Chondrocyte (in vitro differentiated cells): ENCODE measurements around the gene APOC4. TPM values are rescaled to one million over a fixed set of nuclear protein-coding genes. Genes with fewer than 3 reads are reported as not detected.
"Not testable (repeated sequence)": the region's sequence is repeated elsewhere in the genome, so short reads cannot be mapped to it uniquely, and the experiment has no call there.

Experiments used
- DNase-seq: peaks from one replicate; pipeline ENCODE4 v3.0.0; 2021; ENCODE audit warnings: mixed read lengths, low spot score
- H3K27ac Mint-ChIP-seq: one replicate; pipeline ENCODE4 v1.8.0; 2021; ENCODE audit warnings: mild to moderate bottlenecking, moderate library complexity, mixed read lengths; ENCODE audit not compliant: unreplicated experiment
- H3K27me3 Mint-ChIP-seq: 2 replicates; pipeline ENCODE4 v1.8.0; 2021; ENCODE audit warnings: low read depth, mixed read lengths
- H3K36me3 Mint-ChIP-seq: 2 replicates; pipeline ENCODE4 v1.8.0; 2021; ENCODE audit warnings: low read depth, mixed read lengths
- H3K4me1 Mint-ChIP-seq: 2 replicates; pipeline ENCODE4 v1.8.0; 2021; ENCODE audit warnings: low read depth, mild to moderate bottlenecking, mixed read lengths
- H3K4me3 Mint-ChIP-seq: one replicate; pipeline ENCODE4 v1.8.0; 2021; ENCODE audit warnings: mild to moderate bottlenecking, moderate library complexity, mixed read lengths; ENCODE audit not compliant: unreplicated experiment
- H3K9me3 Mint-ChIP-seq: 2 replicates; pipeline ENCODE4 v1.8.0; 2021; ENCODE audit warnings: low read depth, mixed read lengths
- total RNA-seq: library from RNA; stranded (reverse); gene quantifications from 3 replicates; pipeline ENCODE4 v1.2.1, GENCODE V29; 2021
- TF ChIP-seq, protein P1 (sequence below): fragments of 200-600 bp; sonication (generic); IDR thresholded peaks from 2 replicates; pipeline ENCODE4 v1.5.0; 2021; ENCODE audit warnings: antibody characterized with exemption, mild to moderate bottlenecking, moderate library complexity

The APOC4 gene
- total RNA-seq, 1 donor from 2014 or later: not detected

DNA sequence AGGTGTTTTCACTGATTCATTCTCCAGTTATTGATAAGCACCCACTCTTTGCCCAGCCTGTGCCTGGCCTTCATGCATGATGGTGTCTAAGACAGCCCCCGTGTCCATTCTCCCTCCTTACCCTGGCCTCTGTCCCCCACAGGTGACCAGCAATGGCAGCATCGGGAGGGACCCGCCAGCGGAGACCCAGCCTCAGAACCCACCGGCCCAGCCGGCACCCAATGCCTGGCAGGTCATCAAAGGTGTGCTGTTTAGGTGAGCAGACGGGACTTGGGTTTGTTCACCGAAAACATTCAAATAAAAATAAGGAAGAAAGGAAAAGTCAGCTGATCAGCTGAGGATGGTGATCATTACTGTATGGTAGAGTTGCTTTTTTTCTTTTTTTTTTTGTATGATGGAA lies 19.8 kb downstream of the APOC4 start:
- TF ChIP-seq, protein P1, sequence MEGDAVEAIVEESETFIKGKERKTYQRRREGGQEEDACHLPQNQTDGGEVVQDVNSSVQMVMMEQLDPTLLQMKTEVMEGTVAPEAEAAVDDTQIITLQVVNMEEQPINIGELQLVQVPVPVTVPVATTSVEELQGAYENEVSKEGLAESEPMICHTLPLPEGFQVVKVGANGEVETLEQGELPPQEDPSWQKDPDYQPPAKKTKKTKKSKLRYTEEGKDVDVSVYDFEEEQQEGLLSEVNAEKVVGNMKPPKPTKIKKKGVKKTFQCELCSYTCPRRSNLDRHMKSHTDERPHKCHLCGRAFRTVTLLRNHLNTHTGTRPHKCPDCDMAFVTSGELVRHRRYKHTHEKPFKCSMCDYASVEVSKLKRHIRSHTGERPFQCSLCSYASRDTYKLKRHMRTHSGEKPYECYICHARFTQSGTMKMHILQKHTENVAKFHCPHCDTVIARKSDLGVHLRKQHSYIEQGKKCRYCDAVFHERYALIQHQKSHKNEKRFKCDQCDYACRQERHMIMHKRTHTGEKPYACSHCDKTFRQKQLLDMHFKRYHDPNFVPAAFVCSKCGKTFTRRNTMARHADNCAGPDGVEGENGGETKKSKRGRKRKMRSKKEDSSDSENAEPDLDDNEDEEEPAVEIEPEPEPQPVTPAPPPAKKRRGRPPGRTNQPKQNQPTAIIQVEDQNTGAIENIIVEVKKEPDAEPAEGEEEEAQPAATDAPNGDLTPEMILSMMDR: no peak
- H3K4me1 Mint-ChIP-seq: peaks cover 18% of the 10 kb centered on the region

DNA sequence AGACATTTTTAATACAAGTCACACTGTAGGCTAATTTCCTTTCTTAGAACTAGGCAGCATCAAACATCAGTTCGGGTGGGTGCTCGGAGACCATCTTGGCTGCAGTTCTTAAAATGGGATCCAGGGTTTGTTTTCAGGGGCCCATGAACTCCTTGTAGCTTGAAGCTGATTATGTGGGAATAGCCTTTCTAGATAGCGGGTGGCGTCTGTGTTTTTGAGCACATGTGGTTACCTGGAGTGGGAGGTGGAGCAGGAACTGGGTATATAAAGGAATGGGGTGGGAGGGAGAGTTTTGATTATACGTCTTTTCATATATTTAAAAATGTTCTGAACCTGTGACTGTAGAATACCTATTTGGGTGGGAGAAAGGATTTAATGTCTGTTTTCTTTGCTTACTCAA lies 26.1 kb downstream of the APOC4 start:
- H3K9me3 Mint-ChIP-seq: no peaks in the 10 kb centered on the region
- TF ChIP-seq, protein P1: no peak
- no peak for DNase-seq
- no peak overlapping the region for H3K4me3 Mint-ChIP-seq
- peaks cover 9% of the 10 kb centered on the region for H3K36me3 Mint-ChIP-seq
- no peaks in the 10 kb centered on the region for H3K27me3 Mint-ChIP-seq
- H3K4me1 Mint-ChIP-seq: no peaks in the 10 kb centered on the region
- no peak overlapping the region for H3K27ac Mint-ChIP-seq

More for the DNA sequence above, 19.8 kb downstream of the APOC4 start:
- H3K27ac Mint-ChIP-seq: no peak overlapping the region
- no peaks in the 10 kb centered on the region for H3K27me3 Mint-ChIP-seq
- H3K9me3 Mint-ChIP-seq: no peaks in the 10 kb centered on the region
- H3K4me3 Mint-ChIP-seq: no peak overlapping the region
- no peak for DNase-seq
- peaks cover 8% of the 10 kb centered on the region for H3K36me3 Mint-ChIP-seq

DNA sequence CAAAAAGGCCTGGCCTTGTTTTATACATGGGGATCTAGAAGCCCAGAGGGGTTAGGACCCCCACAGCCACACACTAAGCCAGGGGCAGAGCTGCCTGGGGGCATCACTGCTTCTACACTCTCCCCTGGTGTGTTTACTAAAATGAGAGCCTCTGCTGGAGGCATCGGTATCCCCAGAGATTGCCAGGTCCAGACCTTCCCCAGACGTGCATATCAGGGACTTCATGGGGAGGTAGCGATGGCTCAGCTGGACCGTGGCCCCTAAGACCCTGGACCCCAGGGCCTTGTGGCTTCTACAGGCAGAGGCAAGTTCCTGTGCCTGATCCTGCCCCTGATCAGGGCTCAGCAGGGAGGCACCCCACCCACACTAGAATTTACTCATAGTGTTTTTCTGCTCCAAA lies 26.6 kb downstream of the APOC4 start:
- TF ChIP-seq, protein P1: no peak
- H3K27me3 Mint-ChIP-seq: no peaks in the 10 kb centered on the region
- H3K27ac Mint-ChIP-seq: no peak overlapping the region
- no peaks in the 10 kb centered on the region for H3K9me3 Mint-ChIP-seq
- H3K4me3 Mint-ChIP-seq: no peak overlapping the region
- no peak for DNase-seq
- no peaks in the 10 kb centered on the region for H3K4me1 Mint-ChIP-seq
- H3K36me3 Mint-ChIP-seq: peaks cover 9% of the 10 kb centered on the region

DNA sequence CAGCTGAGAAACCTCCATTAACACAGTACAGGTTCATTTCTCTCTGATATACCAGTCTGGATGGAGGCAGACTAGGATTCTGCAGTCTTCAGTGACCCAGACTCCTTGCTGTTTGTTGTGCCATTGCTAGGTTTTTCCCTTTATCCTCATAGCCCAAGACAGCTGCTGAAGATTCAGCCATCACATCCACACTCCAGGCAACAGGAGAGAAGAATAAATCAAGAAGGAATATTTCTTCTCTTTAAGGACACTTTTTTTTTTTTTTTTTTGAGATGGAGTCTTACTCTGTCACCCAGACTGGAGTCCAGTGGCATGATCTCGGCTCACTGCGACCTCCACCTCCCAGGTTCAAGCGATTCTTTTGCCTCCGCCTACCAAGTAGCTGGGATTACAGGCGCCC lies 27.4 kb downstream of the APOC4 start:
- no peak for DNase-seq
- H3K4me3 Mint-ChIP-seq: no peak overlapping the region
- H3K36me3 Mint-ChIP-seq: peaks cover 13% of the 10 kb centered on the region
- no peaks in the 10 kb centered on the region for H3K4me1 Mint-ChIP-seq
- H3K27ac Mint-ChIP-seq: no peak overlapping the region
- H3K9me3 Mint-ChIP-seq: no peaks in the 10 kb centered on the region
- H3K27me3 Mint-ChIP-seq: no peaks in the 10 kb centered on the region
- TF ChIP-seq, protein P1: no peak

DNA sequence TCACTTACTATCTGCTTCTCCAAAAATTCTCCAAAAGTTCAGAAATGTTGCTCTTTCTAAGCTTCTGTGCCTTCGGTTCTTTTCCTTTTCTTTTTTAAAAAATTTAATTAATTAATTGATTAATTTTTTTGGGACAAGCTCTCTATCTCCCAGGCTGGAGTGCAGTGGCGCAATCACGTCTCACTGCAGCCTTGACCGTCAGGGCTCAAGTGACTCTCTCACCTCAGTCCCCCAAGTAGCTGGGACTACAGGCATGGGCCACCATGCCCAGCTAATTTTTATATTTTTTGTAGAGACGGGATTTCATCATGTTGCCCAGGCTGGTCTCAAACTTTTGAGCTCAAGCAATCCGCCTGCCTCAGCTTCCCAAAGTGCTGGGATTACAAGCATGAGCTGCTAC lies 29.4 kb downstream of the APOC4 start:
- not testable (repeated sequence) for H3K9me3 Mint-ChIP-seq, H3K27ac Mint-ChIP-seq, DNase-seq, H3K27me3 Mint-ChIP-seq, H3K4me3 Mint-ChIP-seq, H3K4me1 Mint-ChIP-seq
- H3K36me3 Mint-ChIP-seq: peaks cover 13% of the 10 kb centered on the region

DNA sequence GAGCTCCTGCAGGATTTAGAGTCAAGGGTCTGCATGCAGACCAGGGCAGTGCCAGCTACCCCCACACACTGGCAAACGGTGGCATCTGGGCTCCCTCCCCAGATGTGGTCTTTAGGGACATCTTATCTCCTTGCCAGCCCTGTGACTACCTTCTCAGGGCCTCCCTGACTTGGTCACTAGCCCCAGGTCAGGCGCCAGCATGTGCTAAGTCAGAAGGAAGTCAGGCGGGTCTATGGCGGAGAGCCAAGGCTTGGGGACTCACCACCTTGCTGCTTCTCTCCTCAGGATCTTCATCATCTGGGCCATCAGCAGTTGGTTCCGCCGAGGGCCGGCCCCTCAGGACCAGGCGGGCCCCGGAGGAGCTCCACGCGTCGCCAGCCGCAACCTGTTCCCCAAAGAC lies 30.8 kb downstream of the APOC4 start:
- Mint-ChIP-seq H3K36me3 (peaks cover 17% of the 10 kb centered on the region), H3K4me1 (no peaks in the 10 kb centered on the region), H3K27me3 (no peaks in the 10 kb centered on the region), H3K4me3 (no peak overlapping the region), H3K9me3 (no peaks in the 10 kb centered on the region), H3K27ac (no peak overlapping the region)
- TF ChIP-seq, protein P1: no peak
- DNase-seq: no peak
